ENCODE measurements around the gene PLK2. TPM values are rescaled to one million over a fixed set of nuclear protein-coding genes. Genes with fewer than 3 reads are reported as not detected.

The PLK2 gene
- total and polyA plus RNA-seq, 2 donors: 13.0 to 24.6 TPM

GRCh38 chr5:58499231-58499630 is 39.3 kb upstream of the PLK2 start:
- no peaks in the 10 kb centered on the region for H3K9me3 ChIP-seq (ENCODE audit: control insufficient read depth in 2 of 2, insufficient read depth in 1 of 2, low read length in 1 of 2)
- H3K27me3 ChIP-seq (ENCODE audit: control insufficient read depth in 2 of 2, insufficient read depth in 1 of 2, low read length in 1 of 2): no peaks in the 10 kb centered on the region
- no peak overlapping the region for H3K27ac ChIP-seq (ENCODE audit: low read depth in 1 of 2, low read length in 1 of 2)
- 72% methylated on average over 3 of the region's 3 CpGs for WGBS
- H3K36me3 ChIP-seq (ENCODE audit: control insufficient read depth in 2 of 2, insufficient read depth in 2 of 2, low read length in 1 of 2): no peaks in the 10 kb centered on the region
- no peak for DNase-seq (ENCODE audit: low read depth in 6 of 9, low spot score in 9 of 9)
- H3K4me3 ChIP-seq (ENCODE audit: low read length in 2 of 2): no peak overlapping the region
- no peaks in the 10 kb centered on the region for H3K4me1 ChIP-seq (ENCODE audit: control insufficient read depth in 2 of 2, insufficient read depth in 2 of 2, low read length in 2 of 2)

- no peaks in the 10 kb centered on the region for H3K9me3 ChIP-seq (ENCODE audit: control insufficient read depth in 2 of 2, insufficient read depth in 1 of 2, low read length in 1 of 2)
- no peaks in the 10 kb centered on the region for H3K4me1 ChIP-seq (ENCODE audit: control insufficient read depth in 2 of 2, insufficient read depth in 2 of 2, low read length in 2 of 2)
- no peaks in the 10 kb centered on the region for H3K27me3 ChIP-seq (ENCODE audit: control insufficient read depth in 2 of 2, insufficient read depth in 1 of 2, low read length in 1 of 2)
- no peak overlapping the region for H3K27ac ChIP-seq (ENCODE audit: low read depth in 1 of 2, low read length in 1 of 2)
- H3K36me3 ChIP-seq (ENCODE audit: control insufficient read depth in 2 of 2, insufficient read depth in 2 of 2, low read length in 1 of 2): no peaks in the 10 kb centered on the region
- WGBS: 75% methylated on average over 2 of the region's 2 CpGs
- no peak for DNase-seq (ENCODE audit: low read depth in 6 of 9, low spot score in 9 of 9)
- no peak overlapping the region for H3K4me3 ChIP-seq (ENCODE audit: low read length in 2 of 2)
These were observed 38.6 kb upstream of the PLK2 start for GRCh38 chr5:58498340-58498942.

GRCh38 chr5:58497921-58498320 is 38.0 kb upstream of the PLK2 start:
- Histone ChIP-seq H3K27ac (ENCODE audit: low read depth in 1 of 2, low read length in 1 of 2) (no peak overlapping the region), H3K9me3 (ENCODE audit: control insufficient read depth in 2 of 2, insufficient read depth in 1 of 2, low read length in 1 of 2) (no peaks in the 10 kb centered on the region), H3K4me3 (ENCODE audit: low read length in 2 of 2) (no peak overlapping the region), H3K36me3 (ENCODE audit: control insufficient read depth in 2 of 2, insufficient read depth in 2 of 2, low read length in 1 of 2) (no peaks in the 10 kb centered on the region), H3K27me3 (ENCODE audit: control insufficient read depth in 2 of 2, insufficient read depth in 1 of 2, low read length in 1 of 2) (no peaks in the 10 kb centered on the region), H3K4me1 (ENCODE audit: control insufficient read depth in 2 of 2, insufficient read depth in 2 of 2, low read length in 2 of 2) (no peaks in the 10 kb centered on the region)
- DNase-seq (ENCODE audit: low read depth in 6 of 9, low spot score in 9 of 9): no peak

GRCh38 chr5:58497386-58497785 is 37.5 kb upstream of the PLK2 start:
- Histone ChIP-seq H3K36me3 (ENCODE audit: control insufficient read depth in 2 of 2, insufficient read depth in 2 of 2, low read length in 1 of 2) (no peaks in the 10 kb centered on the region), H3K4me3 (ENCODE audit: low read length in 2 of 2) (no peak overlapping the region), H3K27ac (ENCODE audit: low read depth in 1 of 2, low read length in 1 of 2) (no peak overlapping the region), H3K9me3 (ENCODE audit: control insufficient read depth in 2 of 2, insufficient read depth in 1 of 2, low read length in 1 of 2) (no peaks in the 10 kb centered on the region), H3K27me3 (ENCODE audit: control insufficient read depth in 2 of 2, insufficient read depth in 1 of 2, low read length in 1 of 2) (no peaks in the 10 kb centered on the region), H3K4me1 (ENCODE audit: control insufficient read depth in 2 of 2, insufficient read depth in 2 of 2, low read length in 2 of 2) (no peaks in the 10 kb centered on the region)
- WGBS: 79% methylated on average over 5 of the region's 5 CpGs
- DNase-seq (ENCODE audit: low read depth in 6 of 9, low spot score in 9 of 9): no peak

GRCh38 chr5:58496488-58496887 is 36.6 kb upstream of the PLK2 start:
- Histone ChIP-seq H3K4me1 (ENCODE audit: control insufficient read depth in 2 of 2, insufficient read depth in 2 of 2, low read length in 2 of 2) (no peaks in the 10 kb centered on the region), H3K36me3 (ENCODE audit: control insufficient read depth in 2 of 2, insufficient read depth in 2 of 2, low read length in 1 of 2) (no peaks in the 10 kb centered on the region), H3K27me3 (ENCODE audit: control insufficient read depth in 2 of 2, insufficient read depth in 1 of 2, low read length in 1 of 2) (no peaks in the 10 kb centered on the region), H3K27ac (ENCODE audit: low read depth in 1 of 2, low read length in 1 of 2) (no peak overlapping the region), H3K9me3 (ENCODE audit: control insufficient read depth in 2 of 2, insufficient read depth in 1 of 2, low read length in 1 of 2) (no peaks in the 10 kb centered on the region), H3K4me3 (ENCODE audit: low read length in 2 of 2) (no peak overlapping the region)
- 95% methylated on average over 3 of the region's 3 CpGs for WGBS
- no peak for DNase-seq (ENCODE audit: low read depth in 6 of 9, low spot score in 9 of 9)

GRCh38 chr5:58493141-58493540 is 33.3 kb upstream of the PLK2 start:
- Histone ChIP-seq H3K4me3 (ENCODE audit: low read length in 2 of 2) (no peak overlapping the region), H3K27me3 (ENCODE audit: control insufficient read depth in 2 of 2, insufficient read depth in 1 of 2, low read length in 1 of 2) (no peaks in the 10 kb centered on the region), H3K4me1 (ENCODE audit: control insufficient read depth in 2 of 2, insufficient read depth in 2 of 2, low read length in 2 of 2) (peaks cover 0 to 2% of the 10 kb centered on the region in 2 donors), H3K27ac (ENCODE audit: low read depth in 1 of 2, low read length in 1 of 2) (no peak overlapping the region), H3K36me3 (ENCODE audit: control insufficient read depth in 2 of 2, insufficient read depth in 2 of 2, low read length in 1 of 2) (no peaks in the 10 kb centered on the region), H3K9me3 (ENCODE audit: control insufficient read depth in 2 of 2, insufficient read depth in 1 of 2, low read length in 1 of 2) (no peaks in the 10 kb centered on the region)
- DNase-seq (ENCODE audit: low read depth in 6 of 9, low spot score in 9 of 9): no peak

- Histone ChIP-seq H3K9me3 (ENCODE audit: control insufficient read depth in 2 of 2, insufficient read depth in 1 of 2, low read length in 1 of 2) (no peaks in the 10 kb centered on the region), H3K36me3 (ENCODE audit: control insufficient read depth in 2 of 2, insufficient read depth in 2 of 2, low read length in 1 of 2) (no peaks in the 10 kb centered on the region), H3K27me3 (ENCODE audit: control insufficient read depth in 2 of 2, insufficient read depth in 1 of 2, low read length in 1 of 2) (no peaks in the 10 kb centered on the region), H3K4me1 (ENCODE audit: control insufficient read depth in 2 of 2, insufficient read depth in 2 of 2, low read length in 2 of 2) (peaks cover 0 to 2% of the 10 kb centered on the region in 2 donors), H3K4me3 (ENCODE audit: low read length in 2 of 2) (no peak within 1 kb of the TSS), H3K27ac (ENCODE audit: low read depth in 1 of 2, low read length in 1 of 2) (no peak within 1 kb of the TSS)
- peak in 1 of 9 donors; percentile 40 for DNase-seq (ENCODE audit: low read depth in 6 of 9, low spot score in 9 of 9)
- 13% methylated on average over 6 of the region's 6 CpGs for WGBS
These were observed 31.5 kb upstream of the PLK2 start, which contains the start of gene GAPT for GRCh38 chr5:58491216-58491892. Gene GAPT (plus strand): TSS chr5:58491435. CDS start chr5:58494537, 3,102 bp downstream.

- H3K36me3 ChIP-seq (ENCODE audit: control insufficient read depth in 2 of 2, insufficient read depth in 2 of 2, low read length in 1 of 2): no peaks in the 10 kb centered on the region
- 26% methylated on average over 4 of the region's 4 CpGs for WGBS
- no peaks in the 10 kb centered on the region for H3K9me3 ChIP-seq (ENCODE audit: control insufficient read depth in 2 of 2, insufficient read depth in 1 of 2, low read length in 1 of 2)
- no peak overlapping the region for H3K4me3 ChIP-seq (ENCODE audit: low read length in 2 of 2)
- H3K27ac ChIP-seq (ENCODE audit: low read depth in 1 of 2, low read length in 1 of 2): no peak overlapping the region
- H3K27me3 ChIP-seq (ENCODE audit: control insufficient read depth in 2 of 2, insufficient read depth in 1 of 2, low read length in 1 of 2): no peaks in the 10 kb centered on the region
- peak in 1 of 9 donors; percentile 33 for DNase-seq (ENCODE audit: low read depth in 6 of 9, low spot score in 9 of 9)
- peaks cover 0 to 2% of the 10 kb centered on the region in 2 donors for H3K4me1 ChIP-seq (ENCODE audit: control insufficient read depth in 2 of 2, insufficient read depth in 2 of 2, low read length in 2 of 2)
These were observed 30.6 kb upstream of the PLK2 start for GRCh38 chr5:58490402-58491050.

GRCh38 chr5:58486290-58486689 is 26.4 kb upstream of the PLK2 start:
- Histone ChIP-seq H3K27me3 (ENCODE audit: control insufficient read depth in 2 of 2, insufficient read depth in 1 of 2, low read length in 1 of 2) (no peaks in the 10 kb centered on the region), H3K4me1 (ENCODE audit: control insufficient read depth in 2 of 2, insufficient read depth in 2 of 2, low read length in 2 of 2) (peaks cover 0 to 2% of the 10 kb centered on the region in 2 donors), H3K27ac (ENCODE audit: low read depth in 1 of 2, low read length in 1 of 2) (no peak overlapping the region), H3K4me3 (ENCODE audit: low read length in 2 of 2) (no peak overlapping the region), H3K36me3 (ENCODE audit: control insufficient read depth in 2 of 2, insufficient read depth in 2 of 2, low read length in 1 of 2) (no peaks in the 10 kb centered on the region), H3K9me3 (ENCODE audit: control insufficient read depth in 2 of 2, insufficient read depth in 1 of 2, low read length in 1 of 2) (no peaks in the 10 kb centered on the region)
- WGBS: 92% methylated on average over 1 of the region's 1 CpG
- DNase-seq (ENCODE audit: low read depth in 6 of 9, low spot score in 9 of 9): no peak

All from thymus (tissue), 11 donors.